Stomach (tissue), 9 donors: ENCODE data around the gene CABP2. TPM values are rescaled to one million over a fixed set of nuclear protein-coding genes. Genes with fewer than 3 reads are reported as not detected.

Experiments
- DNase-seq, 2 donors: peaks; one replicate each; pipeline versions ENCODE4 v3.0.0 to v3.0.0-alpha.2; 2013 to 2019
- H3K27ac ChIP-seq, 5 donors: fragments of 200-600 bp in 4 of 5; sonication (generic) in 4 of 5; one replicate each; pipeline ENCODE4 v1.5.1; 2013 to 2019; ENCODE audit warnings: mild to moderate bottlenecking in 1 of 5, moderate library complexity in 1 of 5
- H3K27me3 ChIP-seq, 3 donors: fragments of 200-600 bp; sonication (generic); one replicate each; pipeline ENCODE4 v1.5.1; 2017 to 2019; ENCODE audit warnings: mixed run types in 1 of 3
- H3K36me3 ChIP-seq, 4 donors: fragments of 200-600 bp; sonication (generic); 1 replicate in 3 of 4; 2 replicates in 1 of 4; pipeline ENCODE4 v1.5.1; 2016 to 2019
- H3K4me1 ChIP-seq, 4 donors: fragments of 200-600 bp; sonication (generic); one replicate each; pipeline ENCODE4 v1.5.1; 2016 to 2019
- H3K4me3 ChIP-seq, 4 donors: fragments of 200-600 bp; sonication (generic) in 3 of 4; one replicate each; pipeline ENCODE4 v1.5.1; 2016 to 2019; ENCODE audit warnings: mild to moderate bottlenecking in 1 of 4
- H3K9me3 ChIP-seq, 4 donors: fragments of 200-600 bp; sonication (generic); one replicate each; pipeline ENCODE4 v1.5.1; 2016 to 2019
- CTCF ChIP-seq, 7 experiments: fragments of 450-650 bp in 4 of 7; fragments of 200-600 bp in 3 of 7; sonication (generic) in 3 of 7; IDR thresholded peaks; one replicate each; pipeline ENCODE4 v1.5.1; 2016 to 2019; ENCODE audit warnings: antibody characterized with exemption in 7 of 7, control low read depth in 2 of 7, mild to moderate bottlenecking in 1 of 7
- EP300 ChIP-seq: sonication (generic); formaldehyde crosslinking; IDR thresholded peaks from one replicate; pipeline ENCODE4 v1.6.1; 2017; ENCODE audit warnings: antibody characterized with exemption
- POLR2A ChIP-seq, 4 donors: fragments of 450-650 bp; IDR thresholded peaks; one replicate each; pipeline ENCODE4 v1.6.1; 2016; ENCODE audit warnings: antibody characterized with exemption in 4 of 4, control low read depth in 2 of 4, mild to moderate bottlenecking in 1 of 4, moderate library complexity in 1 of 4
- POLR2AphosphoS5 ChIP-seq, 3 donors: sonication (generic); formaldehyde crosslinking; IDR thresholded peaks; one replicate each; pipeline ENCODE4 v1.6.1; 2016; ENCODE audit warnings: antibody characterized with exemption in 3 of 3
- WGBS, 5 donors: extraction: QIAGEN DNeasy Blood & Tissue Kit in 3 of 5; methylation state at CpG; one replicate each; pipeline versions ENCODE4 v1.1.5 to v1.1.7; 2013 to 2018; 5-methylcytosine and 5-hydroxymethylcytosine counted together
- intact Hi-C: fragments of 100-400 bp; cut with DNase I; formaldehyde crosslinking; loops from one replicate; pipeline ENCODE4 v1.15.1; 2023; ENCODE audit warnings: low total_unique reads
- polyA plus RNA-seq, 3 donors: library from polyadenylated mRNA; stranded (reverse); fragments of 200-250 nt; gene quantifications; one replicate each; pipeline ENCODE4 v1.2.3, GENCODE V29; 2013
- total RNA-seq, 5 donors: library from RNA; depleted of rRNA; stranded (reverse); fragments of >200 nt; gene quantifications; one replicate each; pipeline versions ENCODE4 v1.1.0 to v1.2.3, GENCODE V29; 2014 to 2016
- donor health status: healthy with polysubstance abuse.
- donor health status: Bipolar disorder and iron deficiency.
- donor health status: healthy.

Gene CABP2
- total and polyA plus RNA-seq, 8 donors: not detected

- no peaks in the 10 kb centered on the region for H3K36me3 ChIP-seq
- WGBS, 5 donors: 80 to 90% (median 87%) methylated on average over 9 to 10 of the region's 10 CpGs
- TF ChIP-seq CTCF (IDR thresholded peaks at IDR 0.05) (no peak), EP300 (no peak), POLR2A (IDR thresholded peaks at IDR 0.05) (no peak), POLR2AphosphoS5 (IDR thresholded peaks at IDR 0.05) (no peak)
- H3K4me1 ChIP-seq: no peaks in the 10 kb centered on the region
- H3K27me3 ChIP-seq: no peaks in the 10 kb centered on the region
- DNase-seq: no peak
- peaks cover 0 to 10% (median 4%) of the 10 kb centered on the region in 4 donors for H3K9me3 ChIP-seq
- no peak overlapping the region for H3K27ac ChIP-seq
- H3K4me3 ChIP-seq: no peak overlapping the region
- intact Hi-C loops: no loop called here
These were observed 15.7 kb upstream of the CABP2 start for GRCh38 chr11:67538823-67539505.

- peaks cover 0 to 16% (median 10%) of the 10 kb centered on the region in 4 donors for H3K9me3 ChIP-seq
- no peak overlapping the region for H3K27ac ChIP-seq
- no peaks in the 10 kb centered on the region for H3K27me3 ChIP-seq
- H3K36me3 ChIP-seq: no peaks in the 10 kb centered on the region
- no peak overlapping the region for H3K4me3 ChIP-seq
- TF ChIP-seq POLR2AphosphoS5 (IDR thresholded peaks at IDR 0.05) (no peak), CTCF (IDR thresholded peaks at IDR 0.05) (no peak), POLR2A (IDR thresholded peaks at IDR 0.05) (no peak), EP300 (no peak)
- WGBS, 5 donors: 75 to 78% (median 77%) methylated on average over 6 of the region's 6 CpGs
- intact Hi-C loops: no loop called here
- DNase-seq: no peak
- H3K4me1 ChIP-seq: no peaks in the 10 kb centered on the region
These were observed 15.1 kb upstream of the CABP2 start for GRCh38 chr11:67538306-67538705.

- no peak for DNase-seq
- Histone ChIP-seq H3K9me3 (peaks cover 0 to 18% (median 10%) of the 10 kb centered on the region in 4 donors), H3K4me1 (no peaks in the 10 kb centered on the region), H3K36me3 (no peaks in the 10 kb centered on the region), H3K27ac (no peak overlapping the region), H3K4me3 (no peak overlapping the region), H3K27me3 (no peaks in the 10 kb centered on the region)
- intact Hi-C loops: no loop called here
- 70 to 78% (median 74%) methylated on average over 1 of the region's 1 CpG for WGBS, 5 donors
- TF ChIP-seq EP300: no peak
- TF ChIP-seq CTCF (IDR thresholded peaks at IDR 0.05): no peak
- no peak for TF ChIP-seq POLR2AphosphoS5 (IDR thresholded peaks at IDR 0.05)
- no peak for TF ChIP-seq POLR2A (IDR thresholded peaks at IDR 0.05)
These were observed 12.3 kb upstream of the CABP2 start for GRCh38 chr11:67535561-67535960.

GRCh38 chr11:67534070-67534679 is 10.9 kb upstream of the CABP2 start:
- DNase-seq: no peak
- TF ChIP-seq POLR2AphosphoS5 (IDR thresholded peaks at IDR 0.05): no peak
- no peaks in the 10 kb centered on the region for H3K4me1 ChIP-seq
- no peaks in the 10 kb centered on the region for H3K36me3 ChIP-seq
- no peak overlapping the region for H3K4me3 ChIP-seq
- intact Hi-C loops: no loop called here
- peaks cover 0 to 18% (median 10%) of the 10 kb centered on the region in 4 donors for H3K9me3 ChIP-seq
- no peak overlapping the region for H3K27ac ChIP-seq
- H3K27me3 ChIP-seq: no peaks in the 10 kb centered on the region
- 33 to 39% (median 35%) methylated on average over 4 of the region's 4 CpGs for WGBS, 5 donors

GRCh38 chr11:67532889-67533288 is 9.6 kb upstream of the CABP2 start:
- Histone ChIP-seq H3K27ac (no peak overlapping the region), H3K4me3 (no peak overlapping the region), H3K4me1 (no peaks in the 10 kb centered on the region), H3K27me3 (peaks cover 0 to 4% (median 0%) of the 10 kb centered on the region in 3 donors), H3K9me3 (peaks cover 0 to 18% (median 10%) of the 10 kb centered on the region in 4 donors), H3K36me3 (no peaks in the 10 kb centered on the region)
- no peak for DNase-seq
- WGBS, 5 donors: 55 to 69% (median 64%) methylated on average over 2 of the region's 2 CpGs
- TF ChIP-seq EP300 (no peak), CTCF (IDR thresholded peaks at IDR 0.05) (no peak), POLR2A (IDR thresholded peaks at IDR 0.05) (no peak), POLR2AphosphoS5 (IDR thresholded peaks at IDR 0.05) (no peak)
- intact Hi-C loops: no loop called here
